Activated CD8-positive, alpha-beta T cell treated with anti-CD3 and anti-CD28 coated beads for 36 hours (primary cell): ENCODE results near the gene PLAC1. TPM values are rescaled to one million over a fixed set of nuclear protein-coding genes. Genes with fewer than 3 reads are reported as not detected.

ENCODE experiments used
- ATAC-seq: fragments of 200-7000 bp; cut with Tn5 transposase; one replicate; pipeline ENCODE4 v1.10.0; 2021; ENCODE audit warnings: mild to moderate bottlenecking, moderate library complexity
- CTCF ChIA-PET: fragments of 350-600 bp; sonication (Branson Sonifier 250); formaldehyde crosslinking; loops from one replicate; lab custom pipeline; 2021; ENCODE audit warnings: antibody characterized with exemption; lab: Charles Lee
- POLR2A ChIA-PET: fragments of 350-600 bp; sonication (Branson Sonifier 250); formaldehyde crosslinking; loops from one replicate; lab custom pipeline; 2021; ENCODE audit warnings: antibody characterized with exemption; lab: Charles Lee
- DNase-seq: peaks from one replicate; pipeline ENCODE4 v3.0.0-alpha.2; 2020
- H3K27ac Mint-ChIP-seq: one replicate; pipeline ENCODE4 v1.8.0; 2021; ENCODE audit warnings: mild to moderate bottlenecking, mixed read lengths
- H3K27me3 Mint-ChIP-seq: one replicate; pipeline ENCODE4 v1.8.0; 2021; ENCODE audit warnings: mixed read lengths
- H3K36me3 Mint-ChIP-seq: one replicate; pipeline ENCODE4 v1.8.0; 2021; ENCODE audit warnings: low read depth, mixed read lengths
- H3K4me1 Mint-ChIP-seq: one replicate; pipeline ENCODE4 v1.8.0; 2021; ENCODE audit warnings: low read depth, mixed read lengths
- H3K4me3 Mint-ChIP-seq: one replicate; pipeline ENCODE4 v1.8.0; 2021; ENCODE audit warnings: mild to moderate bottlenecking, moderate library complexity, mixed read lengths
- H3K9me3 Mint-ChIP-seq: one replicate; pipeline ENCODE4 v1.8.0; 2021; ENCODE audit warnings: mixed read lengths
- CTCF ChIP-seq: fragments of 200-600 bp; IDR thresholded peaks from one replicate; pipeline ENCODE4 v1.8.0; 2022; ENCODE audit warnings: antibody characterized with exemption, mild to moderate bottlenecking
- intact Hi-C: fragments of 100-400 bp; cut with micrococcal nuclease; formaldehyde crosslinking; loops from one replicate; pipeline ENCODE4 v1.10.0; 2022
- total RNA-seq, 2 experiments: library from RNA; stranded (reverse); gene quantifications; one replicate each; pipeline ENCODE4 v1.2.3, GENCODE V29; 2021

Gene PLAC1
- total RNA-seq, 2 experiments from 2014 or later: not detected

GRCh38 chrX:134653835-134654234 is 4.4 kb downstream of the PLAC1 start:
- H3K27ac Mint-ChIP-seq: no peak overlapping the region
- POLR2A ChIA-PET: interaction anchor here (0.7 kb wide), 1 partner anchor 54 kb away, joined by 3 read pairs; no protein-coding TSS in a partner anchor
- no peak overlapping the region for H3K4me3 Mint-ChIP-seq
- H3K9me3 Mint-ChIP-seq: no peaks in the 10 kb centered on the region
- intact Hi-C loops: no loop called here
- DNase-seq (no peak), ATAC-seq (no peak)
- H3K27me3 Mint-ChIP-seq: no peaks in the 10 kb centered on the region
- no peak for TF ChIP-seq CTCF
- CTCF ChIA-PET: no interaction called here
- no peaks in the 10 kb centered on the region for H3K36me3 Mint-ChIP-seq
- H3K4me1 Mint-ChIP-seq: peaks cover 8% of the 10 kb centered on the region

DNA sequence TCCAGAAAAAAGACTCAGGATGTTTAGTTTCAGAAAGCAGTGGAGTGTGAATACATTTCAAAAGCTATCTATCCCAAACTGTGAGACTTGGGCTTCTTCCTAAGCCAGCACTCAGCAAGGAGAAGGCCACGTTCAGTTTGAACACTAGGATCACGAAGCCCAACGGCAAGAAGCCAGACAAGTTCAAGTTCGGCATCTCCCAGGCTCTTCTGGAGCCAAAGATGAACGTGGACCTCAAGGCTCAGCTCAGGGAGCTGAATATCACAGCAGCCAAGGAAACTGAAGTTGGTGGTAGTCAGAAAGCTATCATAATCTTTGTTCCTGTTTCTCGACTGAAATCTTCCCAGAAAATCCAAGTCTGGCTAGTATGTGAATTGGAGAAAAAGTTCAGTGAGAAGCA is 7.6 kb downstream of the PLAC1 start:
- ChIA-PET POLR2A (no interaction called here), CTCF (no interaction called here)
- Mint-ChIP-seq H3K27ac (no peak overlapping the region), H3K9me3 (no peaks in the 10 kb centered on the region), H3K4me1 (peaks cover 8% of the 10 kb centered on the region), H3K36me3 (no peaks in the 10 kb centered on the region), H3K27me3 (peaks cover 2% of the 10 kb centered on the region), H3K4me3 (no peak overlapping the region)
- intact Hi-C loops: no loop called here
- DNase-seq (no peak), ATAC-seq (no peak)
- no peak for TF ChIP-seq CTCF

DNA sequence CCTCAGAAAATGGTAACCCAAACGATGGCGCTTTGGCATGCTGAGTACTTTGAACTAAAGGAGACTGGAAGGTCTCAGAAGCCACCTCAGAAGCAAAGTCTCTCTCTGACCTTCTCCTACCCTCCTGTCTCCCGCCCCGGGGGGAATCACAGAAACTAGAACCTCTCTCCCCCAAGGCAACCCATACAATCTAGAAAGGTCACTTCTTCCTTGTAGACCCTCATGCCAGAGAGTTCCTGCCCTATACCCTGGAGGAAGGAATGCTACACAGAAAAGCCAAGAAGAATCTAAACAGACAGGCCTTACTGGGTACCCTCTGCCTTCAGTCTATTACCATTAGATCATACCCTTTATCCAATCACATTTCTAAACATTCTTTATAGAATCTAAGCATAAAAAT is 8.5 kb downstream of the PLAC1 start:
- H3K4me3 Mint-ChIP-seq: no peak overlapping the region
- intact Hi-C loops: no loop called here

GRCh38 chrX:134647477-134647877 is 10.8 kb downstream of the PLAC1 start:
- no peaks in the 10 kb centered on the region for H3K4me1 Mint-ChIP-seq
- no peaks in the 10 kb centered on the region for H3K9me3 Mint-ChIP-seq
- no peak for TF ChIP-seq CTCF
- ATAC-seq: no peak
- no peak overlapping the region for H3K27ac Mint-ChIP-seq
- intact Hi-C loops: no loop called here
- no peak for DNase-seq
- no peak overlapping the region for H3K4me3 Mint-ChIP-seq
- H3K36me3 Mint-ChIP-seq: no peaks in the 10 kb centered on the region
- ChIA-PET POLR2A (no interaction called here), CTCF (no interaction called here)
- H3K27me3 Mint-ChIP-seq: peaks cover 5% of the 10 kb centered on the region

More for the DNA sequence above, 8.5 kb downstream of the PLAC1 start:
- Mint-ChIP-seq H3K9me3 (no peaks in the 10 kb centered on the region), H3K27ac (no peak overlapping the region), H3K27me3 (peaks cover 2% of the 10 kb centered on the region), H3K4me1 (peaks cover 8% of the 10 kb centered on the region), H3K36me3 (no peaks in the 10 kb centered on the region)
- POLR2A ChIA-PET: no interaction called here
- no peak for DNase-seq
- ATAC-seq: no peak
- CTCF ChIA-PET: no interaction called here
- TF ChIP-seq CTCF: no peak

DNA sequence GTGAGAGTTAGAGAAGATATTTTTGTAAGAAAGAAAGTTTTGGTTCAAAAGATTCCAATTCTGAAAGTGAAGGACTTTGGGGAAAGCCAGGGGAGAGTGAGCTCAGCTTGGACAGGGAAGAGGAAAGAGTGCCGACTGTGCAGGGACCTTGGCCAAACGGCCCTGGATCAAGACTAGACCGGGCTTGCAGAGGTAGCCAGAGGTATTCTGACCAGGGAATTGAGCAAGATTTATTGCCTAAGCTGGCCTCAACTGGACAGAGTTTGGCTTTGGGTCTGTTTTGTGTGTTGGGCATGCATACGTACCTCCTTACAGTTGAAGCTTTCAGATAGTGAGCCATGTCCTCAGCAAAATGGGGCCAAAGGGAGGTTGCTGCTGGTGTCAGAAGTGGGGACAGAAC is 11.6 kb downstream of the PLAC1 start:
- H3K36me3 Mint-ChIP-seq: no peaks in the 10 kb centered on the region
- intact Hi-C loops: no loop called here
- no peak overlapping the region for H3K27ac Mint-ChIP-seq
- DNase-seq (no peak), ATAC-seq (no peak)
- POLR2A ChIA-PET: interaction anchor here (0.5 kb wide), 1 partner anchor 111 kb away, joined by 3 read pairs; no protein-coding TSS in a partner anchor
- no peak overlapping the region for H3K4me3 Mint-ChIP-seq
- no peak for TF ChIP-seq CTCF
- H3K27me3 Mint-ChIP-seq: peaks cover 5% of the 10 kb centered on the region
- CTCF ChIA-PET: no interaction called here
- H3K9me3 Mint-ChIP-seq: no peaks in the 10 kb centered on the region
- no peaks in the 10 kb centered on the region for H3K4me1 Mint-ChIP-seq
